Mesendoderm (in vitro differentiated cells): Measurements from ENCODE around the gene HMCES.
"Not testable (repeated sequence)": the region's sequence is repeated elsewhere in the genome, so short reads cannot be mapped to it uniquely, and the experiment has no call there.

Experiments used
- DNase-seq: peaks from one replicate; pipeline ENCODE4 v3.0.0; 2013
- H2AK5ac ChIP-seq: 2 replicates; pipeline ENCODE4 v1.6.1; 2013; ENCODE audit warnings: low read length, inconsistent platforms
- H2BK120ac ChIP-seq: 2 replicates; pipeline ENCODE4 v1.6.1; 2013; ENCODE audit warnings: low read depth, mild to moderate bottlenecking, low read length, moderate library complexity, mixed read lengths
- H2BK15ac ChIP-seq: replicated peaks from 2 replicates; pipeline ENCODE4 v1.6.1; 2013; ENCODE audit warnings: low read depth, mild to moderate bottlenecking, moderate library complexity
- H2BK5ac ChIP-seq: 2 replicates; pipeline ENCODE4 v1.6.1; 2013; ENCODE audit warnings: low read length, inconsistent platforms
- H3K18ac ChIP-seq: 2 replicates; pipeline ENCODE4 v1.6.1; 2013; ENCODE audit warnings: mild to moderate bottlenecking, low read length, mixed read lengths
- H3K23ac ChIP-seq: one replicate; pipeline ENCODE4 v1.6.1; 2013; ENCODE audit warnings: low read length
- H3K27ac ChIP-seq: 2 replicates; pipeline ENCODE4 v1.5.1; 2013; ENCODE audit warnings: low read depth, mild to moderate bottlenecking, inconsistent platforms, low read length, moderate library complexity
- H3K27me3 ChIP-seq: 2 replicates; pipeline ENCODE4 v1.6.1; 2013; ENCODE audit warnings: low read length, control low read depth, mild to moderate bottlenecking, inconsistent platforms; ENCODE audit not compliant: insufficient read depth, poor library complexity
- H3K36me3 ChIP-seq: 2 replicates; pipeline ENCODE4 v1.6.1; 2013; ENCODE audit warnings: low read length, inconsistent platforms; ENCODE audit not compliant: control insufficient read depth, insufficient read depth
- H3K4ac ChIP-seq: one replicate; pipeline ENCODE4 v1.6.1; 2013; ENCODE audit warnings: low read depth, mild to moderate bottlenecking, low read length, moderate library complexity
- H3K4me1 ChIP-seq: 2 replicates; pipeline ENCODE4 v1.6.1; 2013; ENCODE audit warnings: low read depth, low read length, inconsistent platforms; ENCODE audit not compliant: control insufficient read depth
- H3K4me2 ChIP-seq: 2 replicates; pipeline ENCODE4 v1.6.1; 2013; ENCODE audit warnings: low read length
- H3K4me3 ChIP-seq: 2 replicates; pipeline ENCODE4 v1.5.1; 2013; ENCODE audit warnings: mild to moderate bottlenecking, low read length
- H3K56ac ChIP-seq: one replicate; pipeline ENCODE4 v1.6.1; 2013; ENCODE audit warnings: low read length
- H3K79me1 ChIP-seq: 2 replicates; pipeline ENCODE4 v1.6.1; 2013; ENCODE audit warnings: low read length, inconsistent platforms
- H3K79me2 ChIP-seq: 2 replicates; pipeline ENCODE4 v1.6.1; 2013; ENCODE audit warnings: mild to moderate bottlenecking, low read length; ENCODE audit not compliant: control insufficient read depth, insufficient read depth
- H3K9ac ChIP-seq: 2 replicates; pipeline ENCODE4 v1.6.1; 2013; ENCODE audit warnings: low read length, inconsistent platforms
- H4K5ac ChIP-seq: one replicate; pipeline ENCODE4 v1.6.1; 2013; ENCODE audit warnings: low read length
- H4K8ac ChIP-seq: one replicate; pipeline ENCODE4 v1.6.1; 2013; ENCODE audit warnings: low read depth, mild to moderate bottlenecking, control low read depth, low read length, moderate library complexity
- WGBS: extraction: QIAGEN DNeasy Blood & Tissue Kit; methylation state at CpG from one replicate; pipeline ENCODE4 v1.1.7; 2013; ENCODE audit warnings: low lambda C conversion rate, missing lambda C conversion rate; ENCODE audit not compliant: insufficient coverage; ENCODE audit errors: extremely low coverage; 5-methylcytosine and 5-hydroxymethylcytosine counted together

HMCES gene

GRCh38 chr3:129345281-129345680, 66.6 kb downstream of the HMCES start:
- Histone ChIP-seq H3K27ac (no peak overlapping the region), H4K5ac (no peak overlapping the region), H3K4me1 (peaks cover 3% of the 10 kb centered on the region), H2BK5ac (no peak overlapping the region), H3K56ac (no peak overlapping the region), H3K4me3 (no peak overlapping the region), H3K79me2 (no peaks in the 10 kb centered on the region), H3K4me2 (no peak overlapping the region), H4K8ac (no peak overlapping the region), H2AK5ac (no peak overlapping the region), H3K4ac (no peak overlapping the region), H2BK120ac (no peak overlapping the region), H2BK15ac (no peak overlapping the region), H3K79me1 (no peaks in the 10 kb centered on the region), H3K9ac (no peak overlapping the region), H3K18ac (no peak overlapping the region), H3K36me3 (no peaks in the 10 kb centered on the region), H3K27me3 (no peaks in the 10 kb centered on the region), H3K23ac (no peak overlapping the region)
- DNase-seq, result no peak
- no CpG with 5 or more reads among the region's 7 CpGs for WGBS

- H3K4me1 ChIP-seq, result peaks cover 3% of the 10 kb centered on the region
- no peak overlapping the region for H3K23ac ChIP-seq
- no peak overlapping the region for H3K18ac ChIP-seq
- H4K8ac ChIP-seq, result no peak overlapping the region
- H3K9ac ChIP-seq, result no peak overlapping the region
- H2BK5ac ChIP-seq, result no peak overlapping the region
- H2AK5ac ChIP-seq, result no peak overlapping the region
- H4K5ac ChIP-seq, result no peak overlapping the region
- H3K4me2 ChIP-seq, result no peak overlapping the region
- H2BK15ac ChIP-seq, result no peak overlapping the region
- H3K56ac ChIP-seq, result no peak overlapping the region
- H3K79me1 ChIP-seq, result no peaks in the 10 kb centered on the region
- H2BK120ac ChIP-seq, result no peak overlapping the region
- no peaks in the 10 kb centered on the region for H3K27me3 ChIP-seq
- H3K27ac ChIP-seq, result no peak overlapping the region
- no peak overlapping the region for H3K4me3 ChIP-seq
- H3K4ac ChIP-seq, result no peak overlapping the region
- DNase-seq, result no peak
- no CpG with 5 or more reads among the region's 3 CpGs for WGBS
- no peaks in the 10 kb centered on the region for H3K36me3 ChIP-seq
- no peaks in the 10 kb centered on the region for H3K79me2 ChIP-seq
Observed at GRCh38 chr3:129345971-129346370, 67.3 kb downstream of the HMCES start.

- Histone ChIP-seq H2BK15ac (no peak overlapping the region), H3K23ac (no peak overlapping the region), H3K79me1 (no peaks in the 10 kb centered on the region), H2BK5ac (no peak overlapping the region), H3K4ac (no peak overlapping the region), H3K36me3 (no peaks in the 10 kb centered on the region), H3K56ac (no peak overlapping the region), H4K8ac (no peak overlapping the region), H3K18ac (no peak overlapping the region), H3K79me2 (no peaks in the 10 kb centered on the region), H3K4me2 (no peak overlapping the region), H4K5ac (no peak overlapping the region), H3K4me1 (peaks cover 3% of the 10 kb centered on the region), H2AK5ac (no peak overlapping the region), H3K27me3 (no peaks in the 10 kb centered on the region), H2BK120ac (no peak overlapping the region), H3K4me3 (no peak overlapping the region), H3K9ac (no peak overlapping the region), H3K27ac (no peak overlapping the region)
- DNase-seq, result no peak
- WGBS, result no CpG with 5 or more reads among the region's 12 CpGs
Observed at GRCh38 chr3:129346695-129347457, 68.2 kb downstream of the HMCES start.

GRCh38 chr3:129347458-129347845, 68.8 kb downstream of the HMCES start:
- H4K8ac ChIP-seq, result no peak overlapping the region
- peaks cover 3% of the 10 kb centered on the region for H3K4me1 ChIP-seq
- H4K5ac ChIP-seq, result no peak overlapping the region
- H2BK120ac ChIP-seq, result no peak overlapping the region
- DNase-seq, result no peak
- H3K27me3 ChIP-seq, result no peaks in the 10 kb centered on the region
- H3K36me3 ChIP-seq, result no peaks in the 10 kb centered on the region
- no peak overlapping the region for H3K4me2 ChIP-seq
- no peak overlapping the region for H3K18ac ChIP-seq
- no peak overlapping the region for H3K4me3 ChIP-seq
- no peak overlapping the region for H3K9ac ChIP-seq
- no peaks in the 10 kb centered on the region for H3K79me2 ChIP-seq
- no peak overlapping the region for H3K56ac ChIP-seq
- WGBS, result no CpG with 5 or more reads among the region's 8 CpGs
- H2BK5ac ChIP-seq, result no peak overlapping the region
- no peak overlapping the region for H2AK5ac ChIP-seq
- no peak overlapping the region for H2BK15ac ChIP-seq
- H3K27ac ChIP-seq, result no peak overlapping the region
- no peak overlapping the region for H3K23ac ChIP-seq
- H3K79me1 ChIP-seq, result no peaks in the 10 kb centered on the region
- H3K4ac ChIP-seq, result no peak overlapping the region

- no peak overlapping the region for H3K4ac ChIP-seq
- no peak overlapping the region for H3K27ac ChIP-seq
- no peak overlapping the region for H3K9ac ChIP-seq
- H2BK5ac ChIP-seq, result no peak overlapping the region
- H3K56ac ChIP-seq, result no peak overlapping the region
- H2AK5ac ChIP-seq, result no peak overlapping the region
- no peak overlapping the region for H2BK15ac ChIP-seq
- DNase-seq, result no peak
- no peak overlapping the region for H3K4me2 ChIP-seq
- H3K4me3 ChIP-seq, result no peak overlapping the region
- no peaks in the 10 kb centered on the region for H3K27me3 ChIP-seq
- H4K5ac ChIP-seq, result no peak overlapping the region
- peaks cover 3% of the 10 kb centered on the region for H3K4me1 ChIP-seq
- no peak overlapping the region for H3K18ac ChIP-seq
- H3K79me1 ChIP-seq, result no peaks in the 10 kb centered on the region
- H3K23ac ChIP-seq, result no peak overlapping the region
- no peaks in the 10 kb centered on the region for H3K79me2 ChIP-seq
- no peaks in the 10 kb centered on the region for H3K36me3 ChIP-seq
- WGBS, result no CpG with 5 or more reads among the region's 3 CpGs
- H4K8ac ChIP-seq, result no peak overlapping the region
- no peak overlapping the region for H2BK120ac ChIP-seq
Observed at GRCh38 chr3:129348734-129349133, 70.1 kb downstream of the HMCES start.

GRCh38 chr3:129349169-129349568, 70.5 kb downstream of the HMCES start:
- not testable (repeated sequence) for H3K79me1 ChIP-seq, H3K27me3 ChIP-seq, H4K5ac ChIP-seq, H3K79me2 ChIP-seq, H2BK5ac ChIP-seq, H3K36me3 ChIP-seq, H2BK120ac ChIP-seq, H3K4me1 ChIP-seq, H2BK15ac ChIP-seq, H3K4ac ChIP-seq, H4K8ac ChIP-seq, H3K4me2 ChIP-seq, H3K4me3 ChIP-seq, H3K18ac ChIP-seq, H3K9ac ChIP-seq, DNase-seq, H3K23ac ChIP-seq, H3K56ac ChIP-seq, H2AK5ac ChIP-seq, H3K27ac ChIP-seq
- WGBS, result no CpG with 5 or more reads among the region's 11 CpGs
